Measurements from ENCODE around the gene ATG4B.

ATG4B gene

GRCh38 chr2:241613017-241613780 lies 24.3 kb upstream of the ATG4B start:
- DNase-seq (ENCODE audit: low spot score): no peak

- DNase-seq (ENCODE audit: low spot score): no peak
Measured at GRCh38 chr2:241615041-241615440, 22.5 kb upstream of the ATG4B start.

- DNase-seq (ENCODE audit: low spot score): no peak
Measured at GRCh38 chr2:241615522-241616052, 21.9 kb upstream of the ATG4B start.

- DNase-seq (ENCODE audit: low spot score): no peak
Measured at GRCh38 chr2:241616168-241617125, 21.0 kb upstream of the ATG4B start.

- peak; percentile 59 for DNase-seq (ENCODE audit: low spot score)
Measured at GRCh38 chr2:241617431-241618154, 19.9 kb upstream of the ATG4B start.

GRCh38 chr2:241618296-241618805 lies 19.1 kb upstream of the ATG4B start:
- DNase-seq (ENCODE audit: low spot score): peak; percentile 4

- no peak for DNase-seq (ENCODE audit: low spot score)
Measured at GRCh38 chr2:241618829-241619228, 18.7 kb upstream of the ATG4B start.

GRCh38 chr2:241619597-241620418 lies 17.7 kb upstream of the ATG4B start:
- DNase-seq (ENCODE audit: low spot score): no peak

GRCh38 chr2:241620419-241620769 lies 17.1 kb upstream of the ATG4B start:
- peak; percentile 47 for DNase-seq (ENCODE audit: low spot score)

GRCh38 chr2:241627675-241628074 lies 9.8 kb upstream of the ATG4B start:
- no peak for DNase-seq (ENCODE audit: low spot score)

GRCh38 chr2:241629762-241630435 lies 7.6 kb upstream of the ATG4B start:
- DNase-seq (ENCODE audit: low spot score): no peak

- DNase-seq (ENCODE audit: low spot score): no peak
Measured at GRCh38 chr2:241632478-241633325, 4.8 kb upstream of the ATG4B start.

GRCh38 chr2:241633561-241633960 lies 3.9 kb upstream of the ATG4B start:
- no peak for DNase-seq (ENCODE audit: low spot score)

GRCh38 chr2:241635756-241636155 lies 1.7 kb upstream of the ATG4B start:
- no peak for DNase-seq (ENCODE audit: low spot score)

GRCh38 chr2:241636182-241637017 lies 1.1 kb upstream of the ATG4B start:
- DNase-seq (ENCODE audit: low spot score): peak; percentile 1

- peak; percentile 26 for DNase-seq (ENCODE audit: low spot score)
Measured at GRCh38 chr2:241637795-241638660, 535 bp downstream of the ATG4B start.

GRCh38 chr2:241638940-241639339 lies 1.4 kb downstream of the ATG4B start:
- no peak for DNase-seq (ENCODE audit: low spot score)

GRCh38 chr2:241639385-241639784 lies 1.9 kb downstream of the ATG4B start:
- no peak for DNase-seq (ENCODE audit: low spot score)

Data from CD4-positive, alpha-beta T cell treated with Interleukin-2 at 100 ng/mL for 4 hours (primary cell).